Keratinocyte (primary cell): ENCODE measurements around the gene CEP126. TPM values are rescaled to one million over a fixed set of nuclear protein-coding genes. Genes with fewer than 3 reads are reported as not detected.

Experiments used
- DNase-seq: peaks from one replicate; pipeline ENCODE4 v3.0.0-alpha.2; 2011; ENCODE audit warnings: low read depth, missing footprints, low spot score
- FAIRE-seq: peaks from 2 replicates; lab custom pipeline; 2011; peaks lifted over from hg19 to GRCh38; lab: Jason Lieb, UNC
- H2AFZ ChIP-seq: 2 replicates; pipeline ENCODE4 v1.6.0; 2012; ENCODE audit warnings: low read length, control low read depth, inconsistent platforms; ENCODE audit not compliant: control insufficient read depth
- H3K27ac ChIP-seq: 2 replicates; pipeline ENCODE4 v1.5.1; 2011; ENCODE audit warnings: low read length; ENCODE audit not compliant: control insufficient read depth, insufficient read depth
- H3K27me3 ChIP-seq: 3 replicates; pipeline ENCODE4 v1.6.0; 2011; ENCODE audit warnings: low read length; ENCODE audit not compliant: control insufficient read depth, insufficient read depth; ENCODE audit errors: extremely low read depth
- H3K36me3 ChIP-seq, 2 experiments: 2 replicates in 1 of 2; 3 replicates in 1 of 2; pipeline ENCODE4 v1.5.1; 2011; ENCODE audit warnings: low read length in 2 of 2, mild to moderate bottlenecking in 1 of 2; ENCODE audit not compliant: control insufficient read depth in 2 of 2, insufficient read depth in 2 of 2; ENCODE audit errors: extremely low read depth in 1 of 2
- H3K4me1 ChIP-seq: 3 replicates; pipeline ENCODE4 v1.5.1; 2011; ENCODE audit warnings: low read length; ENCODE audit not compliant: control insufficient read depth, insufficient read depth; ENCODE audit errors: extremely low read depth
- H3K4me2 ChIP-seq: 3 replicates; pipeline ENCODE4 v1.6.0; 2011; ENCODE audit warnings: low read depth, low read length; ENCODE audit not compliant: control insufficient read depth, insufficient read depth; ENCODE audit errors: extremely low read depth
- H3K4me3 ChIP-seq, 3 experiments: fragments of 200-600 bp in 1 of 3; sonication (generic) in 1 of 3; 2 replicates in 2 of 3; 3 replicates in 1 of 3; pipeline ENCODE4 v1.5.1; 2011 to 2016; ENCODE audit warnings: low read length in 3 of 3, mild to moderate bottlenecking in 3 of 3, control low read depth in 2 of 3, inconsistent platforms in 1 of 3, low read depth in 1 of 3, mixed read lengths in 1 of 3, mixed run types in 1 of 3, moderate library complexity in 1 of 3; ENCODE audit not compliant: control insufficient read depth in 2 of 3, insufficient read depth in 2 of 3; ENCODE audit errors: extremely low read depth in 1 of 3
- H3K79me2 ChIP-seq: 2 replicates; pipeline ENCODE4 v1.6.0; 2012; ENCODE audit warnings: low read length; ENCODE audit not compliant: control insufficient read depth, insufficient read depth
- H3K9ac ChIP-seq: 3 replicates; pipeline ENCODE4 v1.6.0; 2011; ENCODE audit warnings: low read length; ENCODE audit not compliant: control insufficient read depth, insufficient read depth; ENCODE audit errors: extremely low read depth
- H3K9me1 ChIP-seq: 3 replicates; pipeline ENCODE4 v1.6.0; 2011; ENCODE audit warnings: low read length; ENCODE audit not compliant: control insufficient read depth, insufficient read depth; ENCODE audit errors: extremely low read depth
- H3K9me3 ChIP-seq: 2 replicates; pipeline ENCODE4 v1.5.1; 2012; ENCODE audit warnings: low read depth, low read length; ENCODE audit not compliant: control insufficient read depth
- H4K20me1 ChIP-seq: 3 replicates; pipeline ENCODE4 v1.6.0; 2011; ENCODE audit warnings: low read length; ENCODE audit not compliant: control insufficient read depth, insufficient read depth; ENCODE audit errors: extremely low read depth
- CTCF ChIP-seq, 3 experiments: IDR thresholded peaks in 1 of 3; conservative IDR thresholded peaks in 1 of 3; optimal IDR thresholded peaks in 1 of 3; 2 replicates in 2 of 3; 3 replicates in 1 of 3; pipeline versions ENCODE3 to v1.5.1; 2011; ENCODE audit warnings: low read length in 3 of 3, mild to moderate bottlenecking in 3 of 3, moderate library complexity in 2 of 3, control low read depth in 1 of 3, inconsistent platforms in 1 of 3; ENCODE audit not compliant: insufficient read depth in 2 of 3; ENCODE audit errors: extremely low read depth in 1 of 3
- EZH2 ChIP-seq: IDR thresholded peaks from one replicate; pipeline ENCODE4 v1.6.1; 2012; ENCODE audit warnings: inconsistent platforms, mild to moderate bottlenecking, low read length, moderate library complexity
- dilution Hi-C: fragments of 300-500 bp; cut with MboI; formaldehyde crosslinking; loops from one replicate; pipeline ENCODE4 v1.7.0; 2020; ENCODE audit warnings: low sequenced_read_pairs; ENCODE audit not compliant: extremely low pct_ligation_motif_present
- polyA plus RNA-seq, 5 experiments: library from polyadenylated mRNA; depleted of rRNA in 3 of 5; stranded (reverse) in 3 of 5; stranded (forward) in 1 of 5; unstranded in 1 of 5; fragments of >200 nt; gene quantifications; 1 replicate in 1 of 5; 2 replicates in 3 of 5; 3 replicates in 1 of 5; pipeline versions ENCODE4 v1.2.1 to v1.2.3, GENCODE V29; 2011 to 2012; ENCODE audit warnings: missing spikeins in 2 of 5, low read depth in 1 of 5, low replicate concordance in 1 of 5

CEP126 gene
- polyA plus RNA-seq, 1 donor (not counting 4 experiments of a cell fraction or from before 2014, with no cell fraction given) = 3.4 TPM

- no peak overlapping the region for H3K4me2 ChIP-seq
- H3K4me3 ChIP-seq = no peak overlapping the region
- dilution Hi-C loops = no loop called here
- no peaks in the 10 kb centered on the region for H3K79me2 ChIP-seq
- H4K20me1 ChIP-seq = no peaks in the 10 kb centered on the region
- H2AFZ ChIP-seq = no peak overlapping the region
- DNase-seq (no peak), FAIRE-seq (no peak)
- H3K4me1 ChIP-seq = no peaks in the 10 kb centered on the region
- no peaks in the 10 kb centered on the region for H3K9me1 ChIP-seq
- H3K9ac ChIP-seq = no peak overlapping the region
- H3K27ac ChIP-seq = no peak overlapping the region
- no peaks in the 10 kb centered on the region for H3K36me3 ChIP-seq
- TF ChIP-seq CTCF (optimal IDR thresholded peaks at IDR 0.05 in 1 of 3, IDR thresholded peaks at IDR 0.05 in 1 of 3, conservative IDR thresholded peaks at IDR 0.05 in 1 of 3; ENCODE audit: extremely low read depth in 1 of 3, insufficient read depth in 2 of 3, low read length in 3 of 3) (no peak), EZH2 (no peak)
- no peaks in the 10 kb centered on the region for H3K9me3 ChIP-seq
- H3K27me3 ChIP-seq = no peaks in the 10 kb centered on the region
These were observed 8.7 kb downstream of the CEP126 start for GRCh38 chr11:101923554-101923953.

DNA sequence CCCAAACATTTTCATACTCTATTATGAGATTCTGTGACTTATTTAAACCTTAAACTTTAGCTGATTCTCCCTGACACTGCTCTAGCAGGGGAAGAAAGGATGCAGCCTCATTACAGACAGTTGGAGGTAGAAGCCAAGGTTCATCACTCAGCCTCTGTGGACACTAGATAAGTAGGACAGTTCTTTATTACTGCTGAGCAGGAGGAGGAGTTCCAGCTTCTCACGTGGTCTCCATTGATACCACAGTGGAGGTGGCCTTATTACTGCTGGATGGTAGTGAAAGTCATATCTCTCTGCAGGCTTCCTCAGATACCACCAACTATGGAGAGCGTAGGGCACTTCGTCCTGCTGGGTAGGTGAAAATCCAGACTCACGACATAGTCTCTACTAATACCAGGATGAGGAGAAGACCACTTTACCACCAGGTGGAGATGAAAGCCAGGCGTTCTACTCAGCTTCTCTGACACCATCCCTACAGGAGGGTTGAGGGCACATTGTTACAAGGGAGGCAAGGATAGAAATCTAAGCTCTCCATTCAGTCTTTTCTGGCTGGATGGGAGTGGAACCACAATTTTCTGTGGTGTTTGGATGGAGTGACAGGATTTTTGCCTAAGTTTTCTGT is 14.6 kb downstream of the CEP126 start:
- DNase-seq (no peak), FAIRE-seq (no peak)
- dilution Hi-C loops = no loop called here
- no peak overlapping the region for H3K9ac ChIP-seq
- no peaks in the 10 kb centered on the region for H4K20me1 ChIP-seq
- no peaks in the 10 kb centered on the region for H3K9me1 ChIP-seq
- H3K4me2 ChIP-seq = no peak overlapping the region
- H3K4me1 ChIP-seq = no peaks in the 10 kb centered on the region
- TF ChIP-seq CTCF (optimal IDR thresholded peaks at IDR 0.05 in 1 of 3, IDR thresholded peaks at IDR 0.05 in 1 of 3, conservative IDR thresholded peaks at IDR 0.05 in 1 of 3; ENCODE audit: extremely low read depth in 1 of 3, insufficient read depth in 2 of 3, low read length in 3 of 3) (no peak), EZH2 (no peak)
- H2AFZ ChIP-seq = no peak overlapping the region
- no peaks in the 10 kb centered on the region for H3K79me2 ChIP-seq
- no peaks in the 10 kb centered on the region for H3K27me3 ChIP-seq
- H3K9me3 ChIP-seq = no peaks in the 10 kb centered on the region
- H3K4me3 ChIP-seq = no peak overlapping the region
- no peaks in the 10 kb centered on the region for H3K36me3 ChIP-seq
- H3K27ac ChIP-seq = no peak overlapping the region
